GM18867 (cell line): ENCODE results near the gene WNT7B.

Experiments
- ATAC-seq: cut with Tn5 transposase; IDR thresholded peaks from one replicate; pipeline ENCODE4 v1.9.1; 2021; ENCODE audit warnings: mild to moderate bottlenecking, moderate library complexity; ENCODE audit not compliant: unreplicated experiment

The WNT7B gene

GRCh38 chr22:45960477-45961386 is 16.2 kb downstream of the WNT7B start:
- ATAC-seq = no peak

- ATAC-seq = no peak
Observed at GRCh38 chr22:45959719-45960476, 17.1 kb downstream of the WNT7B start.

GRCh38 chr22:45958971-45959370 is 18.0 kb downstream of the WNT7B start:
- no peak for ATAC-seq

GRCh38 chr22:45957826-45958225 is 19.1 kb downstream of the WNT7B start:
- ATAC-seq = no peak

- no peak for ATAC-seq
Observed at GRCh38 chr22:45953178-45953577, 23.8 kb downstream of the WNT7B start.

- ATAC-seq = no peak
Observed at GRCh38 chr22:45952553-45952952, 24.4 kb downstream of the WNT7B start.

DNA sequence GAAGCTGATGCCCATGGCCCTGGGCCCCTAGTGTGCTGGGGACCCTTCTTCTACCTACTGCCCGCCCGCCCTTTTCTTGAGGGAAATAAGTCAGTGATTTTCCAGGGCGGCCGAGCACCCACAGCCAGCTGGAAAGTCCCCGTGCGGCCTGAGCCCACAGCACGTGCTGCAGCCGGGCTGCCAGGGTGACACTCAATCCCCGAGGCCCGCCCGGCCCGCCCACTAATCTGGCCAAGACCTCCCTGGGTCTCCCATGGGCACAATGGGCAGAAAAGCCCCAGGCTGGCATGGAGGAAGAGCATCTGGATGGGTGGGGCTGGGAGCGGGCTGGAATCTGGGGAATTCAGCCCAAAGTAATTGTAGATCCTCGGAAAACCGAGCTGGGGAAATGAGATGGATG is 24.8 kb downstream of the WNT7B start:
- no peak for ATAC-seq

- no peak for ATAC-seq
Observed at GRCh38 chr22:45949891-45950290, 27.1 kb downstream of the WNT7B start.

DNA sequence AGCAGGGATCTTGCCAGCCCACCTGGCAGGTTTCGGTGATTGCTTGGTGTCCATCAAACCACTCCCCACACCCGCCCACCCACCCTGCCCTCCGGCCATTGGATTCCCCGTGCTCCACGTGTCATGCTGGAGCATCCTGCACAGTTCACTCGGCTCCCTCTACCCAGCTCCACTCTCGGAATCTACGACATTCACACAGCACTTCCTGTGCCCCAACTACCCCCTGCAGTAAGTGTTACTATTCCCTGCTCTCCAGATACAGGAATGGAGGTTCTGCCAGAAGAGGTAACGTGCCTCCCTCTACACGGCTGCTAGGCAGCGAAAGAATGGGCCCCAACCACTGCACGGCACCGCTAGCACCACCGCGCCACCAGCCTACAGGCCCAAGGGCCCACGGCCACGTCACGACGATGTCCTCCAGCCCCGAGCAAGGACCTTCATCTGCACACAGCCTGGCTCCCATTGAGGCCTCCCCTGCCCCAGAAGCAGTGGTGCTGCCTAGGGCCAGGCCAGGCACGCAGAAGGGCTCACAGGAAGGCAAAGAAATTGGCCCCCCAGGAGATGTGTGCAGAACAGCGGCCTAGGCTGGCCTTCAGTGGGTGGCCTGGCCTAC is 27.6 kb downstream of the WNT7B start:
- no peak for ATAC-seq

- ATAC-seq = no peak
Observed at GRCh38 chr22:45948081-45948648, 28.8 kb downstream of the WNT7B start.

DNA sequence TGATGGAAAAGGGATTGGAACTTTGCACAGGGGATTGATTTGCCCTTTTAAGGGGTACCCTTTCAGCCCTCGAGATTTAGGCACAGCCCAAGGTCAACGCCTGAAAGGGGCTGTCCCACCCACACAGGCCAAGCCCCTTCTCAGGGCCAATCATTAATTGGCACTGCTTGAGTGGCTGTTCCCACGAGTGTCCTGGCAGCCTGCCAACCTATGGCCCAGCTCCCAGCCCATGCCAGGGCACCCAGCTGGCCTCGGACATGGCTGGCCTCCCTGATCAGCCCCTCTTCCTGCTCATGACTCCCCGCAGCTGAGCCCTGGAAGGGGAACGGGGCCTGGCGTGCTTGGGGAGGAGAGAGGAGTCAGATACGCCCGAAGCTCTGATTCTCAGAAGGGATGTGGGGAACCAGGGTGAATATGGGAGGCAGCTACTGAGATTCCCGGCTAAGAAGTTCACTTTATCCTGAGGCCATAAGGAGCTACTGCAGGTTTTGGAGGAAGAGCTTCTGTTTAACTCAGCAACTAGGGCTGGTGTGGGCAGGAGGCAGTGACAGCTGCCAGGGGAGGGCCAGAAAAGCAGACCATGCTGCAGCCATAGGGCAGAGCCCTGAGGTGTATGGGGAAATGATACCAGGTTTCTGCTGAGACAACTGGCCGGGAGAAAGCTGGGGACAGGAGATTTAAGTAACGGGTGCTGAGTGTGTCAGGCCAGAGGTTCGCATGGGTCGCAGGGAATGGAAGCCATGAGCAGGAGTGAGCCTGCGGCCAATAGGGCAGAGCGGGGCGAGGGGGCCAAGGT is 30.0 kb downstream of the WNT7B start:
- no peak for ATAC-seq

- no peak for ATAC-seq
Observed at GRCh38 chr22:45945621-45946106, 31.3 kb downstream of the WNT7B start.

GRCh38 chr22:45942787-45943493 is 34.0 kb downstream of the WNT7B start:
- ATAC-seq = no peak

DNA sequence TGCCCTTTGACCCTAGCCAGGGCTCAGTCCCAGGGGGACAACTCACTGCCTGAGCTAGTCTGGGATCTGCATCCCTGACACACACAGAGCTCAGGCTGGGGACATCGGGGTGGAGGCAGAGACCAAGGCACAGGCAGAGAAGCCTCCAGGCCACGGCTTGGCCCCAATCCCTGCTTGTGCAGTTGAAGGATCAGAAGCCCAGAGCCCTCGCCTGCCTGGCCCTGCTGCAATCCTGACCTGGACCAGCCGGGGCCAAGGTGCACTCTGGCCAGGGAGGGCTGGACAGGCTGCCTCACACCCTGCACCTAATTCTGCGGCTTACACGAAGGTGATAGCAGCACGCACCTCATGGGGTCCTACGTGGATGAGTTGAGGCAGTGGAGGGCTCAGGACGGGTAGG is 34.6 kb downstream of the WNT7B start:
- no peak for ATAC-seq

GRCh38 chr22:45938913-45939312 is 38.0 kb downstream of the WNT7B start:
- ATAC-seq = no peak

- no peak for ATAC-seq
Observed at GRCh38 chr22:45937960-45938359, 39.0 kb downstream of the WNT7B start.

DNA sequence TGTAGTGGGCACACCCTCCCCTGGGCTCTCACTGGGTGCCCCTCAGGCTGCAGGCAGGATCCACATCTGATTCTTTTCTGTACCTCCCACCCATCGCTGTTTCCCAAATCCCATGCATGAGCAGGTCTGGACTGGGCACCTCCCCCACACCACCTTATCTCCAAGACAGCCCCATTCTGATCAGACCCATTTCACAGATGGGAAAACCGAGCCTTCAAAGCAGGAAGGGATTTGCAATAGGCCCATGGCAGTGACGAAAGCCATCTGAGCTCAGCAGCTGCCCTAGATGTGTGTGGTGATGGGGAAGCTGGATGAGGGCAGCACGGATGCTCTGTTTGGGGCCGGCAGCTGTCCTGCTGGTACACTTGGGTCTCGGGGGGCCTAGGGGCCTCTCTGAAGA is 41.4 kb downstream of the WNT7B start:
- no peak for ATAC-seq

- ATAC-seq = no peak
Observed at GRCh38 chr22:45934659-45935341, 42.2 kb downstream of the WNT7B start.

GRCh38 chr22:45934168-45934564 is 42.8 kb downstream of the WNT7B start:
- ATAC-seq = no peak
